GM23338 (cell line): Measurements from ENCODE around the gene OLA1.

Experiments
- CREB1 ChIP-seq: fragments of 250-450 bp; sonication (Bioruptor Pico); IDR thresholded peaks from 2 replicates; pipeline ENCODE4 v1.5.0; 2020; ENCODE audit warnings: low read depth, mild to moderate bottlenecking, moderate library complexity
- CTCF ChIP-seq, 2 experiments: fragments of 200-600 bp in 1 of 2; sonication (generic) in 1 of 2; conservative IDR thresholded peaks; 2 replicates each; pipeline versions ENCODE4 v1.5.1 to v1.6.1; 2016 to 2017; ENCODE audit warnings: antibody characterized with exemption in 2 of 2, low read depth in 2 of 2, mild to moderate bottlenecking in 2 of 2, moderate library complexity in 1 of 2
- EZH2 ChIP-seq: fragments of 200-600 bp; sonication (generic); IDR thresholded peaks from one replicate; pipeline ENCODE4 v1.8.0; 2017; ENCODE audit warnings: antibody characterized with exemption, mild to moderate bottlenecking, low read depth; ENCODE audit not compliant: unreplicated experiment
- EZH2phosphoT487 ChIP-seq: fragments of 200-600 bp; sonication (generic); IDR thresholded peaks from one replicate; pipeline ENCODE4 v1.8.1; 2018; ENCODE audit warnings: antibody characterized with exemption; ENCODE audit not compliant: unreplicated experiment
- JUNB ChIP-seq: IDR thresholded peaks from one replicate; pipeline ENCODE4 v1.6.1; 2016; ENCODE audit warnings: antibody characterized with exemption; ENCODE audit not compliant: unreplicated experiment
- POLR2AphosphoS5 ChIP-seq: IDR thresholded peaks from 2 replicates; pipeline ENCODE4 v1.6.1; 2016; ENCODE audit warnings: antibody characterized with exemption, low read depth
- REST ChIP-seq: IDR thresholded peaks from one replicate; pipeline ENCODE4 v1.6.1; 2018; ENCODE audit warnings: antibody characterized with exemption; ENCODE audit not compliant: unreplicated experiment
- ZNF114 ChIP-seq: fragments of 250-450 bp; sonication (Bioruptor Pico); IDR thresholded peaks from 2 replicates; pipeline ENCODE4 v1.5.0; 2020; ENCODE audit warnings: mild to moderate bottlenecking, moderate library complexity
- ZNF462 ChIP-seq: fragments of 250-450 bp; sonication (Bioruptor Pico); IDR thresholded peaks from 2 replicates; pipeline ENCODE4 v1.5.0; 2020; ENCODE audit warnings: mild to moderate bottlenecking, moderate library complexity

GRCh38 chr2:174066871-174067270 lies 181.5 kb downstream of the OLA1 start:
- TF ChIP-seq CTCF (conservative IDR thresholded peaks at IDR 0.05; ENCODE audit: low read depth in 2 of 2): no peak
- no peak for TF ChIP-seq ZNF114
- no peak for TF ChIP-seq POLR2AphosphoS5
- TF ChIP-seq EZH2: no peak
- TF ChIP-seq CREB1 (CRISPR knock-in tag): no peak
- TF ChIP-seq EZH2phosphoT487: no peak
- no peak for TF ChIP-seq REST
- TF ChIP-seq JUNB: no peak
- no peak for TF ChIP-seq ZNF462 (CRISPR knock-in tag)
